ENCODE measurements around the gene DTNB. TPM values are rescaled to one million over a fixed set of nuclear protein-coding genes. Genes with fewer than 3 reads are reported as not detected.

DTNB gene
- total and polyA plus RNA-seq, 2 of the 4 experiments (the other 2 are of a cell fraction), result 3.8 to 5.3 TPM

- Histone ChIP-seq H3K27me3 (ENCODE audit: control insufficient read depth, insufficient read depth, low read length) (no peaks in the 10 kb centered on the region), H3K56ac (ENCODE audit: extremely low read depth, insufficient read depth, low read length) (no peak overlapping the region), H3K4me1 (ENCODE audit: control insufficient read depth, insufficient read depth, low read length) (peaks cover 2% of the 10 kb centered on the region; the same call in 1 of the 2 replicates), H2BK15ac (ENCODE audit: low read depth, low read length) (no peak overlapping the region), H2BK5ac (ENCODE audit: low read depth, low read length, poor library complexity, severe bottlenecking) (no peak overlapping the region), H4K5ac (ENCODE audit: low read depth, low read length) (no peak overlapping the region), H2BK20ac (ENCODE audit: low read depth, low read length) (no peak overlapping the region), H3K79me1 (ENCODE audit: low read depth in 1 of 2, low read length in 2 of 2) (no peaks in the 10 kb centered on the region), H4K8ac (ENCODE audit: low read depth in 2 of 2, low read length in 2 of 2) (no peak overlapping the region), H3K4me2 (ENCODE audit: low read depth, low read length) (no peak overlapping the region), H2AFZ (replicated peaks; ENCODE audit: low read length, poor library complexity) (no peak overlapping the region), H4K91ac (ENCODE audit: insufficient read depth, low read depth, low read length) (no peak overlapping the region), H3K23ac (ENCODE audit: low read depth, low read length) (no peak overlapping the region), H3K14ac (replicated peaks; ENCODE audit: low read depth, low read length) (no peak overlapping the region), H3K36me3 (ENCODE audit: control insufficient read depth, insufficient read depth, low read length) (no peaks in the 10 kb centered on the region), H3K27ac (ENCODE audit: insufficient read depth, low read length) (no peak overlapping the region), H3K9ac (ENCODE audit: low read depth, low read length) (no peak overlapping the region), H3K9me3 (ENCODE audit: control insufficient read depth, insufficient read depth, low read length) (no peaks in the 10 kb centered on the region), H2AK5ac (ENCODE audit: low read depth, low read length) (no peak overlapping the region), H3K9me1 (ENCODE audit: insufficient read depth, low read length) (0 out of 2 replicates have a peak, but pooled peaks cover 5% of the 10 kb centered on the region), H3K4me3 (ENCODE audit: insufficient read depth, low read depth, low read length) (no peak overlapping the region), H3K18ac (ENCODE audit: low read depth, low read length) (no peak overlapping the region), H2AK9ac (replicated peaks; ENCODE audit: low read depth, low read length, poor library complexity) (no peak overlapping the region), H2BK120ac (ENCODE audit: low read depth, low read length) (no peak overlapping the region), H4K20me1 (ENCODE audit: insufficient read depth, low read length) (no peaks in the 10 kb centered on the region), H3K4ac (ENCODE audit: low read depth, low read length) (no peak overlapping the region)
- intact Hi-C loops (cut with micrococcal nuclease), result no loop called here
- DNase-seq, result no peak
- ATAC-seq (ENCODE audit: low read depth), result no peak
- TF ChIP-seq RAD21 (IDR thresholded peaks at IDR 0.05; ENCODE audit: low read length), result no peak
- no peak for TF ChIP-seq RCOR1 (IDR thresholded peaks at IDR 0.05; ENCODE audit: insufficient replicate concordance, low read length)
- no peak for TF ChIP-seq CHD1 (IDR thresholded peaks at IDR 0.05; ENCODE audit: low read depth, low read length)
- no peak for TF ChIP-seq MAZ (IDR thresholded peaks at IDR 0.05; ENCODE audit: borderline replicate concordance, low read depth, low read length)
- TF ChIP-seq FOS (IDR thresholded peaks at IDR 0.05; ENCODE audit: low read depth, low read length), result no peak
- no peak for TF ChIP-seq SMC3 (IDR thresholded peaks at IDR 0.05; ENCODE audit: low read depth, low read length)
- no peak for TF ChIP-seq BHLHE40 (IDR thresholded peaks at IDR 0.05; ENCODE audit: low read depth, low read length)
- no peak for TF ChIP-seq POLR2A (IDR thresholded peaks at IDR 0.05; ENCODE audit: low read depth, low read length)
- no peak for TF ChIP-seq USF2 (IDR thresholded peaks at IDR 0.05; ENCODE audit: low read depth, low read length)
- no peak for TF ChIP-seq RFX5 (IDR thresholded peaks at IDR 0.05; ENCODE audit: low read depth, low read length)
- TF ChIP-seq CTCF (conservative IDR thresholded peaks at IDR 0.05; ENCODE audit: low read depth, low read length), result no peak
- TF ChIP-seq NFE2L2 (IDR thresholded peaks at IDR 0.05; ENCODE audit: low read depth, low read length), result no peak
- WGBS, 2 experiments (ENCODE audit: extremely low coverage in 2 of 2, insufficient read length in 1 of 2), result 100% methylated on average over 1 of the region's 4 CpGs; no CpG with 5 or more reads in 1 of the 2 experiments
- dilution Hi-C loops (cut with HindIII; ENCODE audit: low sequenced_read_pairs, unreplicated experiment), result no loop called here
- no TSS peak for BruUV-seq (replicated peaks)
- ChIA-PET POLR2A (ENCODE audit: unreplicated experiment) (no interaction called here), CTCF (interaction anchor here (0.7 kb wide), 1 partner anchor 16 kb away, joined by 3 read pairs; no protein-coding TSS in a partner anchor)
- in situ Hi-C loops (cut with MboI; ENCODE audit: low sequenced_read_pairs), result no loop called here
Observed at GRCh38 chr2:25397777-25398176, 275.6 kb downstream of the DTNB start.
